IPS DF 4.7 (cell line): Measurements from ENCODE around the gene LIN7B.

Experiments
- DNase-seq: peaks from one replicate; pipeline ENCODE4 v3.0.0-alpha.2; 2013; ENCODE audit warnings: low spot score; ENCODE audit errors: extremely low read depth

The LIN7B gene

GRCh38 chr19:49094505-49095482 lies 19.4 kb upstream of the LIN7B start:
- no peak for DNase-seq

DNA sequence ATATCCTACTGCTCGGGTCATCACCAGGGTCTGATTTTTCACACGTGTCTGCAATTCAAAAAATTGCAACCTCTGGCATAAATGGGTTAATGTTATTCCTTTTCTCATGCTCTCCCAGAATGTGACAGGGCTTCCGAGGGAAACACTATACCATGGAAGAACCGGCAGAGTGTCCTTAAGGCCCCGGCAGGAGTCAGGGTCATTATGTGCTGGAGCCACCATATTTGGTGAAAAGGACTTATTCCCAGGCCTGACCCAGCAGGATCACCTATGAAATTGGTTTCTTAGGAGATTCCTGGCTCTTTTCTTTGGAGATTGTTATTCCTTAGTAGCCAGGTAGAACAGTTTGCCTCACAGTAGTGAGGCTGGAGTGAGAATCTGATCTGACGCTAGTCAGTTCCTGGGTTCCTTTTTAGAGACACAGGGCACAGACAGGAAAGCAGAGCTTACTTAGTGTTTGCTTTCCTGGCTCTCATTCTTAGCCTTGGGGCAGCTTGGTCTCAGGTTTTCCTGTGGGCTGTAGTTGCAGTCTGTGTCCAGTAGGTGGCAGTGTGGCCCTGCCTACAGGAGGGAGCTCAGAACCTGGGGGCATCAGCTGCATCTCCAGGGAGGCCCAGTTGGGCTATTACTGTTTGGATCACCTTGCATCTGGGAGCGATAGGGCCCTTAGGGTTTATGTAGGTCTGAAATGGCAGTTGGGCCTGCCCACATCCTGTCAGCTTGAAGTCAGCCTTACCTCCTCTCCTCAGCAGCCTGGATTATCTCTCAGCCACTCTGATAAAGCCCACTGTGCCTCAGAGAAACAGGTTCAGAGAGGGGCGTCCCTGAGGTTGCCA lies 16.5 kb upstream of the LIN7B start:
- DNase-seq: no peak

DNA sequence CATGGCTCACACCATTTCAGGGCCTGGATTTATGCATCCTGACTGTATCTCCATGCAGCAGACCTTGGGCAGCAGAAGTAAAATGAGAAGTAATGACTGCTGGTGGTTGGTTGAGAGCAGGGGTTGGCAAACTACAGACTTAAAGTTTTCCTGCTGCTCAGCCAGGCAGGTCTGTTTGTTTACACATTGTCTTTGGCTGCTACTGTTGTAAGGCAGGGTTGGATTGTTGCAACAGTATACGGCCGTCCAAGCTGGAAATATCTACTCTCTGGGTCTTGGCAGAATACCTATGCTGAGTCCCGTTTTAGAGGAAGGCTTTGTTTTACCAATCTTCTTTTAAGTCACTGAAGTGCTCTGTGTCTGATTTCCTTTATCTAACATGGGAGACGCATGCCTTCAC lies 15.4 kb upstream of the LIN7B start:
- DNase-seq: no peak

GRCh38 chr19:49101160-49101559 lies 13.0 kb upstream of the LIN7B start:
- no peak for DNase-seq

DNA sequence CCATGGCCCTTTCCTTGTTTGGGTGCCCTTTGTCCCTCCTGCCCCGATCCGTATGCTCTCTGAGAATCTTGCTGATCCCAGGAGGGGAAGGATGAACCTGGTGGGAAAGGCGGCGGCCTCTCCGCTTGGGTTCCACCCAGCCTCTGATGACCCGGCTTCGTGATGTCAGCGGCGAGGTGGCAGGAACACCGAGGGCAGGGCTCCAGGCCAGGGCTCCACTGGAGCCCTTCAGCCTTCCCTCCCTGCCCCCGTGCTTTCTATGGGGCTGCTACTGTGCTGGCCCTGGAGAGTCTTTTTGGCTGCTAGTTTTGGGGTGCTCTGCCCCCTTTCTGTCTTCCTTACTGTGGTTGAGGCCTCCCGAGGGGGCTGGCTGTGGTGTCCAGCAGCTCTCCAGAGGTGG lies 11.9 kb upstream of the LIN7B start:
- no peak for DNase-seq

DNA sequence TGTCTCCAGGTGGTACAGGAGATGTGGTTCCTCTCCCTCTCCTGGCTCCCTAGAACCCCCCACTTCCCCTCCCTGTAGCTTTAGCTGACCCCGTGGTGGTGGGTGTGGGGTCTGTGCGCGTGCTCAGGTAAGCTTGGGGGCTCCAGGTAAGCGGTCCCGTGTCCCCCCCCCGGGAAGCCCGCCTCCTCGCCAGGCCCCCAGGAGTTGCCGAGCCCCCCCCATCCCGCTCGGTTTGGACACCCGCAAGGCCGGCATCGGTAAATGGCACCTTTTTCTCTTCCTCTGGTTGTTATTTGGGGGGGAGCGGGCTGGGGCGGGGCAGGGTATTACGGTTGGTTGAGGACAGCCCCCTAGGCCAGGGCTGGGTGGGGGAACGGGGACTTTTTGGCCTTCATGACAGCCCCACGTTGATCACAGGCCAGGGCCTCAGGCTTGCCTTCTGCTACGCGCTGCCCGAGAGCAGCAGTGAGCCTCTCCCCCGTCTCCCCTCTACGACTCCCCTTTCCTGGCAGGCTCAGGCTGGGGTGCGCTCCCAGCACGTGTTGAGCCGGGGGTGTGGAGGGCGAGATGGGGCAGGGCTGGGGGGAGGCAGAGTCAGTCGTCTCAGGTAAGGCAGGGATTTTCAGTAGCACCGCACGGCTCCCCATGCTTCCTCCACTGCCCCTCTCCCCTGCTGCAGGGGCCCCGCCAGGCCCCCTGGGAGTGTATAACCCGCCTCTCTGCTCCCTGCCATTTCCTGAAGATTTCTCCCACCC lies 10.7 kb upstream of the LIN7B start:
- DNase-seq: no peak

DNA sequence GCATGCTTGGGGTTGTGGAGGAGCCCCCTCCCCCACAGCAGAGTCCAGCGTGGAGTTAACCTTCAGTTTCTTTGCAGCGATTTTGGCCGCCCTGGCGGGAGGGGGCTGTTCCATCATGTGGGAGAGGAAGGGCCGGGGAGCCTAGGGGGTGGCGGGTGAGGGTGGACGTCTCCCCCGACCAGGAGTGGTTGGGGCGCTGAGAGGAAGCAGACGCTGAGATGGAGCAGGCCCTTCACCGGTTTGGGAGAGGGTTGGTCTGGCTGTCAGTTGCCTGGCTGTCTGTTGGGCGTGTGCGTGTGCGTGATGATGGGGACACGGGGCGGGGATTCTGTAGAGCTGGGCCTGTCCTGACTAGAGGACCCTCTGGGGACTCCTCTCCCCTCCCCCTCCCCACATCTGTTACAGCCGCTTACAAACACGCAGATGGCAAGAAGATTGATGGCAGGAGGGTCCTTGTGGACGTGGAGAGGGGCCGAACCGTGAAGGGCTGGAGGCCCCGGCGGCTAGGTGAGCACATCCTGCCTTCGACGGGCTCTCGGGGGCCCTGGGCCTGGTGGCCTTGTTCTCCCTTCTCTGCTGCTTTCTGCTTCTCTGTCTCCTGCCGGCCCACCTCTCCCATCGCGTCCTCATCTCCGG lies 9.8 kb upstream of the LIN7B start:
- DNase-seq: no peak

- no peak for DNase-seq
Observed at GRCh38 chr19:49106648-49107135, 7.5 kb upstream of the LIN7B start.

GRCh38 chr19:49107625-49108459 lies 6.3 kb upstream of the LIN7B start:
- DNase-seq: no peak

DNA sequence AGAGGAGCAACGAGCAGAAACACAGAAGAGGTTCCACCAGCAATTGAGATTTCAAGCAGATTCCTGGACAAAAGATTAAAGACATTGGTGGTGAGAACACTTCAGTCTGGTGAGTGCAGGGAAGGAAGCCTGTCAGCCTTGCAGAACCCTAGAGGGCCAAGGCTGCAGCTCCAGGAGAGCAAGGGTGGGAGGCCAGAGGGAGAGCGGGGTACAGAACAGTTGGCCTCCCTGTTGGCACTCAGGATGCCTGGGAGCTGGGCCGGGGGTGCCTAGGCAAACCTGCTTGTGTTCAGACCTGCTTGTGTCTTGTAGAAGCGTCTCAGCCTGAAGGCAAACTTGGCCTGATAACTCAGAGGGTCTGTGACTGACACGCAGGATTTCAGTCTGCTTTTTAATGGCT lies 5.1 kb upstream of the LIN7B start:
- no peak for DNase-seq

- DNase-seq: no peak
Observed at GRCh38 chr19:49109569-49110233, 4.5 kb upstream of the LIN7B start.

- no peak for DNase-seq
Observed at GRCh38 chr19:49110567-49110966, 3.6 kb upstream of the LIN7B start.

- DNase-seq: no peak
Observed at GRCh38 chr19:49111218-49111998, 2.8 kb upstream of the LIN7B start.

DNA sequence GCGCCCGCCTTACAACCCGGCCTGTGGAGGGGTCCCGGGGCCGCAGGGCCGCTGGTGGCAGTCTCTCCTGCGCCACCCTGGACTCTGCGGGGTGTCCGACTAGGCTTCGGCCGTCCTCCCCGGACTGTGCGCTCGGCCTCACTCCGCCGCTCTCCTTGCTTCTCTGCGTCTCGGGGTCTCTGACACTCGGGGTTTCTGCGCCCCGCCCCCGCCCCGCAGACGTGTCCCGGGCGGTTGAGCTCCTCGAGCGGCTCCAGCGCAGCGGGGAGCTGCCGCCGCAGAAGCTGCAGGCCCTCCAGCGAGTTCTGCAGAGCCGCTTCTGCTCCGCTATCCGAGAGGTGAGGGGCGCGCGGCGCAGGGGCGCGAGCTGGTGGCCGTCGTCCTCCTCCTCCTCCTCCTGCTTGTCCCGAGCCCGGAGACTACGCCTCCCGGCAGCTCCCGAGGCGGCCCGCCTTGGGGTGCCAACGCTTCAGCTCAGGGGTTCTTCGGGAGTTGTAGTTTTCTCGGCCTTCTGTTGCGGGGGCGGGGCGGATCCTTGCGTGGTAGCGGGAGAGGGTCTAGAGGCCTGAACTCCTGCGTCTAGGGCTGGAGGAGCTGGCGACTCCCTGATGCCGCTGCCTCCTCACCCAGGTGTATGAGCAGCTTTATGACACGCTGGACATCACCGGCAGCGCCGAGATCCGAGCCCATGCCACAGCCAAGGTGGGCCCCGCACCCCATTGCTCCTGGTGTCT lies 627 bp downstream of the LIN7B start:
- no peak for DNase-seq

GRCh38 chr19:49116544-49116943 lies 2.4 kb downstream of the LIN7B start:
- no peak for DNase-seq

DNA sequence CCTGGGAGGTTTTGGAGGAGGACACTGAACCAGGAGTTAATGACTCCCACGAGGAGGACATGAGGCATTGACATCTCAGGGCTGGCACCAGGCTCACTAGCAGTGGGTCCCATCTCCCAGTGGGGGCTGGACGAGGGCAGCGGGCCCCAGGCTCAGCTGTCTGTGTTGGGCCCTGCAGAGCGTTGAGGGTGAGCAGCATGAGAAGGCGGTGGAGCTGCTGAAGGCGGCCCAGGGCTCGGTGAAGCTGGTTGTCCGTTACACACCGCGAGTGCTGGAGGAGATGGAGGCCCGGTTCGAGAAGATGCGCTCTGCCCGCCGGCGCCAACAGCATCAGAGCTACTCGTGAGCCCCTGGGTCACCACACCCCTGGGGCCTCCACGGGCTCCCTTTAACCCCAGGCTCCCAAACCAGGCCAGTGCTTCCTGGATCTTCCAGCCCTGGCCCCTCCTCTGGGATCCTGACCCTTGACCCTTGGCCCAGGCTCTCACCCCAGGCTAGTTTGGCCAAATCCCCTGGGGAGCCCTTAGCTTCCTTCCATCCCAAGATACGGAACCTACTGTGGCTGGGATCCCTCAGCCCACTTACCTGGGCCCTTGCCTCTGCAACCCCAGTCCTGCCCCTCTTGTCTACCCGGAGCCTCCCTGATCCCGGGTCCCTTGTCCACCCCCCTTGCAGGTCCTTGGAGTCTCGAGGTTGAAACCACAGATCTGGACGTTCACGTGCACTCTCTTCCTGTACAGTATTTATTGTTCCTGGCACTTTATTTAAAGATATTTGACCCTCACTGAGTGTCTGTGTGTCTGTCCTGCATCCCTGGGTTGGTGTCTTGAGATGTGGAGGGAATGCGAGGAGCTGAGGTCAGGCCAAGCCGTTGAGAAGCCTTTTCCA lies 3.8 kb downstream of the LIN7B start:
- DNase-seq: no peak
